ENCODE results near the gene ELOA2.

DNA sequence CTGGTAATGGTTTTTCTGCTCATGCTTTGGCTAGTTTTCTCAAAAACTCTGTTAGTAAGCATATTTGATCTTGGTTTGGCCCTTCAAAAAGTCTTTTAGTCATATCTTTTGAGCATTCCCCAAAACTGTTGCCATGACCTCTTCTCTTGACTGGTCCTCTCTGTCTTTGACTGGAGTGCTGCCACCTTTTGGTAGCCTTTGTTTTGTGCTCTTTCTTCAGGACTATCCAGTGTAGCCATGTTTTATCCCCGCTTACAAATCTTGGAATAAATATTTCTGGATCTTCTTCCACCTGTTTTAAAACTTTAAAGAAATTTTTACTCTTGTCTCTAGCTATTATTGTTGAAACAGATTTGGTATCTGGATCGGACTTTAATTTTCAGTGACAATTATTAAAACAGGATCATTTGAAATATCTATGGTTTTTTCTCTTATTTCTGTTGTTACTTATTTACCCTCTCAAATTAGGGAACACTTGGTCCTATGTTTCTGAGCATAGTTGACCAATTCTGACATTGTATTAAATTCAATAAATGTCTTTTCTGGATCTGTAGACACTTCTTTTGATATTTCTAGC is 965 bp upstream of the ELOA2 start:
- TF ChIP-seq, protein P1, sequence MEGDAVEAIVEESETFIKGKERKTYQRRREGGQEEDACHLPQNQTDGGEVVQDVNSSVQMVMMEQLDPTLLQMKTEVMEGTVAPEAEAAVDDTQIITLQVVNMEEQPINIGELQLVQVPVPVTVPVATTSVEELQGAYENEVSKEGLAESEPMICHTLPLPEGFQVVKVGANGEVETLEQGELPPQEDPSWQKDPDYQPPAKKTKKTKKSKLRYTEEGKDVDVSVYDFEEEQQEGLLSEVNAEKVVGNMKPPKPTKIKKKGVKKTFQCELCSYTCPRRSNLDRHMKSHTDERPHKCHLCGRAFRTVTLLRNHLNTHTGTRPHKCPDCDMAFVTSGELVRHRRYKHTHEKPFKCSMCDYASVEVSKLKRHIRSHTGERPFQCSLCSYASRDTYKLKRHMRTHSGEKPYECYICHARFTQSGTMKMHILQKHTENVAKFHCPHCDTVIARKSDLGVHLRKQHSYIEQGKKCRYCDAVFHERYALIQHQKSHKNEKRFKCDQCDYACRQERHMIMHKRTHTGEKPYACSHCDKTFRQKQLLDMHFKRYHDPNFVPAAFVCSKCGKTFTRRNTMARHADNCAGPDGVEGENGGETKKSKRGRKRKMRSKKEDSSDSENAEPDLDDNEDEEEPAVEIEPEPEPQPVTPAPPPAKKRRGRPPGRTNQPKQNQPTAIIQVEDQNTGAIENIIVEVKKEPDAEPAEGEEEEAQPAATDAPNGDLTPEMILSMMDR (conservative IDR thresholded peaks at IDR 0.05; ENCODE audit: low read length): peak; percentile 79
- TF ChIP-seq EZH2phosphoT487 (IDR thresholded peaks at IDR 0.05; ENCODE audit: borderline replicate concordance): no peak
